SU-DHL-6 (cell line): ENCODE data around the gene CIB1.
A peak's percentile ranks its signal among the peaks of the same experiment; 100 is the strongest.

Experiments used
- H2AFZ ChIP-seq: fragments of 200-600 bp; sonication (generic); 2 replicates; pipeline ENCODE4 v1.6.1; 2014; ENCODE audit warnings: low read depth, mild to moderate bottlenecking, moderate library complexity, mixed read lengths, antibody characterized with exemption, low read length; ENCODE audit not compliant: severe bottlenecking
- H3F3A ChIP-seq: fragments of 200-600 bp; shearing (Covaris generic); 2 replicates; pipeline ENCODE4 v1.6.0; 2016; ENCODE audit warnings: antibody characterized with exemption, mild to moderate bottlenecking; ENCODE audit not compliant: insufficient read depth
- H3K27ac ChIP-seq: fragments of 200-600 bp; sonication (generic); 2 replicates; pipeline ENCODE4 v1.5.1; 2016; ENCODE audit warnings: low read depth, mild to moderate bottlenecking, low read length, moderate library complexity, mixed read lengths
- H3K27me3 ChIP-seq: fragments of 200-600 bp; sonication (generic), shearing (Covaris generic); 2 replicates; pipeline ENCODE4 v1.6.0; 2014; ENCODE audit warnings: mild to moderate bottlenecking, low read length
- H3K36me3 ChIP-seq: fragments of 200-600 bp; sonication (generic); 2 replicates; pipeline ENCODE4 v1.6.1; 2014; ENCODE audit warnings: mild to moderate bottlenecking, low read length, mixed read lengths
- H3K4me2 ChIP-seq: fragments of 300-600, 200-600 bp; shearing (Covaris generic), sonication (generic); 2 replicates; pipeline ENCODE4 v1.6.0; 2014; ENCODE audit warnings: low read length, low read depth, mild to moderate bottlenecking; ENCODE audit not compliant: poor library complexity, severe bottlenecking
- H3K4me3 ChIP-seq: fragments of 200-600 bp; sonication (generic); 2 replicates; pipeline ENCODE4 v1.5.1; 2014; ENCODE audit warnings: antibody characterized with exemption, low read length, mild to moderate bottlenecking, mixed read lengths; ENCODE audit not compliant: insufficient read depth, poor library complexity, severe bottlenecking
- H3K79me2 ChIP-seq: fragments of 200-600 bp; sonication (generic); 2 replicates; pipeline ENCODE4 v1.6.1; 2014; ENCODE audit warnings: mild to moderate bottlenecking, low read length, moderate library complexity; ENCODE audit not compliant: insufficient read depth
- H3K9ac ChIP-seq: fragments of 200-600 bp; sonication (generic); 2 replicates; pipeline ENCODE4 v1.7.0; 2014; ENCODE audit warnings: mild to moderate bottlenecking, low read length
- H3K9me2 ChIP-seq: fragments of 200-600 bp; sonication (generic); replicated peaks from 2 replicates; pipeline ENCODE4 v1.6.1; 2014; ENCODE audit warnings: low read length; ENCODE audit not compliant: insufficient read depth
- H3K9me3 ChIP-seq: fragments of 200-600 bp; sonication (generic); 2 replicates; pipeline ENCODE4 v1.6.1; 2014; ENCODE audit warnings: low read length, mixed read lengths; ENCODE audit not compliant: insufficient read depth
- H4K20me1 ChIP-seq: fragments of 200-600 bp; sonication (generic); 2 replicates; pipeline ENCODE4 v1.6.1; 2014; ENCODE audit warnings: low read depth, mild to moderate bottlenecking, antibody characterized with exemption, low read length, moderate library complexity, mixed read lengths
- EZH2phosphoT487 ChIP-seq: fragments of 200-600 bp; sonication (generic), shearing (Covaris generic); conservative IDR thresholded peaks from 2 replicates; pipeline ENCODE4 v1.6.1; 2018; ENCODE audit warnings: mild to moderate bottlenecking, antibody characterized with exemption, low read length, moderate library complexity, mixed read lengths
- TF ChIP-seq, protein P1 (sequence below): fragments of 200-600 bp; sonication (generic); IDR thresholded peaks from one replicate; pipeline ENCODE4 v1.5.1; 2017; ENCODE audit warnings: antibody characterized with exemption, mild to moderate bottlenecking, low read length, moderate library complexity; ENCODE audit not compliant: insufficient read depth, poor library complexity, severe bottlenecking

The CIB1 gene

DNA sequence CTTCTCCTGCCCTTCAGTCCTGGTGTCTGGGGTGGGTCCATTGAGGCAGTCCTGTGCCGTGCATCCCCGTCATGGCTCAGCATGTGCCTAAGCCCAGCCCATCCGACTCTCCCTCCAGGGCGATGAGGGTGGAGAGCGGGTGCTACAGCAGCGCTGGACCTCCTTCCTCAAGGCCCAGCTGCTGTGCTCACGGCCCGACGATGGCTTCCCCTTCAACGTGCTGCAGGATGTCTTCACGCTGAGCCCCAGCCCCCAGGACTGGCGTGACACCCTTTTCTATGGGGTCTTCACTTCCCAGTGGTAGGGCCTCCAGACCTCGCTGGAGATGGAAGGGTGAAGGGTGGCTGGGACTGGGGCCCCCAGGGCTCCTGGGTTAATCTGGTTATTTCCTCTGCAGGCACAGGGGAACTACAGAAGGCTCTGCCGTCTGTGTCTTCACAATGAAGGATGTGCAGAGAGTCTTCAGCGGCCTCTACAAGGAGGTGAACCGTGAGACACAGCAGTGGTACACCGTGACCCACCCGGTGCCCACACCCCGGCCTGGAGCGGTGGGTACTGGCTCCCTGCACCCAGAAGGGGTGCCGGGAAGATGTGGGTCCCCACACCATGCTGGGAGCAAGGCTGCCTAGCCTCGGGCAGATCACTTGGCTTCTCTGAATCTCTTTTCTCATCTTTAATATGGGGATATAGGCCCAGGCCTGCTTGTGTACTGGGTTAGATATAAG, 10.1 kb downstream of the CIB1 start:
- H2AFZ ChIP-seq, result no peak overlapping the region

DNA sequence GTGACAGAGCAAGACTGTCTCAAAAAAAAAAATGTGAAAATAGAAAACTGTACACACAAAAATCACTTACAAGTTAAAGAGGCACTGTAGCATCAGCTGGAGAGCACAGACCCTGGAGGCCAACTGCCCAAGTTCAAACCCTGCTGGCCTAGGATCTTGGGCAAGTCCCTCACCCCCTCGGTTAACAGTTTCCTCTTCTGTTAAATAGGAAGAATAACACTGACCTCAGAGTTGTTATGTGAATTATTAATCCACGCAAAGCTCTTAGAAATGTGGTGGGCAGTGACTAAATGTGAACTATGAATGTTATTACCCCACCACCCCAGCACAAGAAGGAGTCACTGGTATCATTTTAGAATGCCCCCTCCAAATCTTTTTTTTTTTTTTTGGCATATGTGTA, 11.2 kb downstream of the CIB1 start:
- no peaks in the 10 kb centered on the region for H3K9me2 ChIP-seq
- H4K20me1 ChIP-seq, result no peaks in the 10 kb centered on the region
- H3K27ac ChIP-seq, result no peak overlapping the region
- H3K79me2 ChIP-seq, result no peaks in the 10 kb centered on the region
- no peaks in the 10 kb centered on the region for H3K36me3 ChIP-seq
- H2AFZ ChIP-seq, result no peak overlapping the region
- no peak overlapping the region for H3K4me3 ChIP-seq
- no peaks in the 10 kb centered on the region for H3K9me3 ChIP-seq
- TF ChIP-seq EZH2phosphoT487, result no peak
- TF ChIP-seq, protein P1, sequence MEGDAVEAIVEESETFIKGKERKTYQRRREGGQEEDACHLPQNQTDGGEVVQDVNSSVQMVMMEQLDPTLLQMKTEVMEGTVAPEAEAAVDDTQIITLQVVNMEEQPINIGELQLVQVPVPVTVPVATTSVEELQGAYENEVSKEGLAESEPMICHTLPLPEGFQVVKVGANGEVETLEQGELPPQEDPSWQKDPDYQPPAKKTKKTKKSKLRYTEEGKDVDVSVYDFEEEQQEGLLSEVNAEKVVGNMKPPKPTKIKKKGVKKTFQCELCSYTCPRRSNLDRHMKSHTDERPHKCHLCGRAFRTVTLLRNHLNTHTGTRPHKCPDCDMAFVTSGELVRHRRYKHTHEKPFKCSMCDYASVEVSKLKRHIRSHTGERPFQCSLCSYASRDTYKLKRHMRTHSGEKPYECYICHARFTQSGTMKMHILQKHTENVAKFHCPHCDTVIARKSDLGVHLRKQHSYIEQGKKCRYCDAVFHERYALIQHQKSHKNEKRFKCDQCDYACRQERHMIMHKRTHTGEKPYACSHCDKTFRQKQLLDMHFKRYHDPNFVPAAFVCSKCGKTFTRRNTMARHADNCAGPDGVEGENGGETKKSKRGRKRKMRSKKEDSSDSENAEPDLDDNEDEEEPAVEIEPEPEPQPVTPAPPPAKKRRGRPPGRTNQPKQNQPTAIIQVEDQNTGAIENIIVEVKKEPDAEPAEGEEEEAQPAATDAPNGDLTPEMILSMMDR, result no peak
- no peaks in the 10 kb centered on the region for H3F3A ChIP-seq
- H3K4me2 ChIP-seq, result no peak overlapping the region
- H3K27me3 ChIP-seq, result no peaks in the 10 kb centered on the region
- no peak overlapping the region for H3K9ac ChIP-seq

More for the DNA sequence above, 10.1 kb downstream of the CIB1 start:
- Histone ChIP-seq H3K9me2 (no peaks in the 10 kb centered on the region), H3K4me3 (no peak overlapping the region), H3K27ac (no peak overlapping the region), H3K9me3 (no peaks in the 10 kb centered on the region), H3K9ac (no peak overlapping the region), H3K79me2 (no peaks in the 10 kb centered on the region), H3K27me3 (no peaks in the 10 kb centered on the region), H3K4me2 (no peak overlapping the region), H3K36me3 (no peaks in the 10 kb centered on the region), H3F3A (no peaks in the 10 kb centered on the region), H4K20me1 (no peaks in the 10 kb centered on the region)
- TF ChIP-seq EZH2phosphoT487, result no peak
- TF ChIP-seq, protein P1, result no peak

DNA sequence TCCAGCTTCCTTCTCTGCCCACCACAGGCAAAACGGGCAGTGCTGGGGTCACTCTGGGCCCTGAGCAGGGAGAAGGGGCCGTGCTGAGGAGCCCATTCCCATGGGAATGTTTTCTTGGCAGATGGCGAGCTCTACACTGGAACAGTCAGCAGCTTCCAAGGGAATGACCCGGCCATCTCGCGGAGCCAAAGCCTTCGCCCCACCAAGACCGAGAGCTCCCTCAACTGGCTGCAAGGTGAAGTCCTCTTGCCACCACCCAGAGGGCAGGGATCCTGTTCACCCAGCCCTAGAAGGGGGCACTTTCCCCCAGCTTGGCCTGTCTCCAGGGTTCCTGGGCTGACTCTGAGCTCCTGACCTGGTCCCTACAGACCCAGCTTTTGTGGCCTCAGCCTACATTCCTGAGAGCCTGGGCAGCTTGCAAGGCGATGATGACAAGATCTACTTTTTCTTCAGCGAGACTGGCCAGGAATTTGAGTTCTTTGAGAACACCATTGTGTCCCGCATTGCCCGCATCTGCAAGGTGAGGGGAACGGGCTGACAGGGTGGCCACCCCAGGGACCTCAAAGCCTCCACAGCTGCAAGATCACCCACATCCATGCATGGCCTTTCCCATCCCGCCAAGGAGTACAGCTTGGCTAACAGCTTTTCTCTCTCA, 12.4 kb downstream of the CIB1 start:
- TF ChIP-seq EZH2phosphoT487, result no peak
- TF ChIP-seq, protein P1, result peak; percentile 41
- Histone ChIP-seq H3K79me2 (no peaks in the 10 kb centered on the region), H3K27ac (no peak overlapping the region), H3K36me3 (no peaks in the 10 kb centered on the region), H3K9ac (no peak overlapping the region), H3K4me2 (no peak overlapping the region), H3K9me3 (no peaks in the 10 kb centered on the region), H2AFZ (no peak overlapping the region), H3K27me3 (no peaks in the 10 kb centered on the region), H3K9me2 (no peaks in the 10 kb centered on the region), H4K20me1 (no peaks in the 10 kb centered on the region), H3K4me3 (no peak overlapping the region), H3F3A (no peaks in the 10 kb centered on the region)
